H54 (cell line): ENCODE measurements around the gene MANSC4.

Experiments
- DNase-seq: peaks from one replicate; pipeline ENCODE4 v3.0.0; 2011; ENCODE audit warnings: low spot score, mixed read lengths; ENCODE audit not compliant: insufficient read length
- FAIRE-seq: peaks from 3 replicates; lab custom pipeline; 2011; peaks lifted over from hg19 to GRCh38; lab: Jason Lieb, UNC
- POLR2A ChIP-seq: IDR thresholded peaks from 2 replicates; pipeline ENCODE4 v1.6.1; 2011; ENCODE audit warnings: low read depth, mild to moderate bottlenecking, low read length

The MANSC4 gene

GRCh38 chr12:27787559-27787958, 7.5 kb upstream of the MANSC4 start:
- no peak for TF ChIP-seq POLR2A
- no peak for DNase-seq
- FAIRE-seq: no peak

DNA sequence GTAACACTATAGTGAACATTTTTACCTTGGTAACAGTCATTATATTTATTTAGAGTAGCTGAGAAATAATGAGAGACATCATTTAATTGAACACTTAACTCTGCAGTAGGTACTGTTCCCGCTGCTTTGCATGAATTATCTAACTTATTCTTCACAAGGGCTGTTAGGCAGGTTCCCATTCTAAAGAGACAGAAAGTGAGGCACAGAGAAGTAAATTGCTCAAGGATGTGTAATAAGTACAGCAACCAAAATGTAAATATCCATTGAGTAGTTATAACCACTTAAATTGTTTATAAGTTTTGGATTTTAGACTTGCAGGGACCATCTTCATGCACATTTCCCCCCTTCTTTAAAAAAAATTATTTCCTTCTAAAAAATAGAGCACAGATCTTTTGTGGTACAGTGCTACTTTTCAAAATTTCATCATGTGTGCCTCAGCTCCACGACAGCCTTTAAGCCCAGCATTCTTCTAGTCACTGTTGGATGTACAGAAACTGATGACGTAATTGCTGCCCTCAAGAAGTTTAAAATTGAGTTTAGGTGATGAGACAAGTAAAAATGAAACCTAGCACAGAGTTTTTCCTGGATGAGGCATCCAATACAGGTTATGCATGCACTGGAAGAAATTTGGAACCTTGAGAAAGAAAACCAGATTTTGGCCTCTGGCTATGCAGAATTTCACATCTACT, 6.0 kb upstream of the MANSC4 start:
- DNase-seq: no peak
- no peak for TF ChIP-seq POLR2A
- peak; percentile 73 for FAIRE-seq

GRCh38 chr12:27782481-27782880, 2.4 kb upstream of the MANSC4 start:
- DNase-seq: no peak
- FAIRE-seq: no peak
- no peak for TF ChIP-seq POLR2A

DNA sequence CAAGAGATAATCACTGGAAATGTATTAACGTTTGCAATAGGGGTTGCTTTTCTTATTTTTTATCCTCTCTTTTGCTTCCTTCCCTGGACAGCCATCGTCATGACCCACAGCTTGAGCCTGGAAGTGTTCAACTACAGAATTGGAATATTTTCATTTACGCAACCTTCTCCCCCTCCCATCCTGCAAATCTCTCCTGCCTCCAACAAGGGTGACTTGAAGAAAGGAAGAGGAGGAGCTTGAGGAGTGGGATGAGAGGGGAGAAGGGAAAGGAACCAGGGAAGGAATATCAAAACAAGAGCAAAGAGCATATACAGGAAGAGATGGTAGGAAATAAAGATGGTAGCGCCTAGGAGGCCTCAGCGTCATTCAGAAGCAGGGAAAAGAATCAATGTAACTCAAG, 1.6 kb upstream of the MANSC4 start:
- no peak for FAIRE-seq
- DNase-seq: no peak
- TF ChIP-seq POLR2A: no peak

DNA sequence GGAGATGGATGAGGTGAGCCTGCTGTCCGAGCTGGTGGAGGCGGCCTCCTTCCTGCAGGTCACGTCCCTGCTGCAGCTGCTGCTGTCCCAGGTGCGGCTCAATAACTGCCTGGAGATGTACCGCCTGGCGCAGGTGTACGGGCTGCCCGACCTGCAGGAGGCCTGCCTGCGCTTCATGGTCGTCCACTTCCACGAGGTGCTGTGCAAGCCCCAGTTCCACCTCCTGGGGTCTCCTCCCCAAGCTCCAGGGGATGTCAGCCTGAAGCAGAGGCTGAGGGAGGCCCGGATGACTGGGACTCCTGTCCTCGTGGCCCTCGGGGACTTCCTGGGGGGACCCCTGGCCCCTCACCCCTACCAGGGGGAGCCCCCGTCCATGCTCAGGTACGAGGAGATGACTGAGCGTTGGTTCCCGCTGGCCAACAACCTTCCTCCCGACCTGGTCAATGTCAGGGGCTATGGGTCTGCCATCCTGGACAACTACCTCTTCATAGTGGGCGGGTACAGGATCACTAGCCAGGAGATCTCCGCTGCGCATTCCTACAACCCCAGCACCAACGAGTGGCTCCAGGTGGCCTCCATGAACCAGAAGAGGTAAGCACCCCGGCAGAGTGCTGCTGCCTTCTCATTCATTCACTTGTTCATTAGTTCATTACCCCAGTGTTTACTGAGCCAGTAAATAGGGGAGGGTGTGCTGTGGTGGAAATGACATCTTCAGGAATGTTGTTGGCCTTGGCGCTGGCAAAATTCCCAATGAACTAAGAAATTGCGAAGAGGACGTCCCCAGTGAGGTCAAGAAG, 774 bp upstream of the MANSC4 start:
- FAIRE-seq (no peak), DNase-seq (no peak)
- TF ChIP-seq POLR2A: no peak

DNA sequence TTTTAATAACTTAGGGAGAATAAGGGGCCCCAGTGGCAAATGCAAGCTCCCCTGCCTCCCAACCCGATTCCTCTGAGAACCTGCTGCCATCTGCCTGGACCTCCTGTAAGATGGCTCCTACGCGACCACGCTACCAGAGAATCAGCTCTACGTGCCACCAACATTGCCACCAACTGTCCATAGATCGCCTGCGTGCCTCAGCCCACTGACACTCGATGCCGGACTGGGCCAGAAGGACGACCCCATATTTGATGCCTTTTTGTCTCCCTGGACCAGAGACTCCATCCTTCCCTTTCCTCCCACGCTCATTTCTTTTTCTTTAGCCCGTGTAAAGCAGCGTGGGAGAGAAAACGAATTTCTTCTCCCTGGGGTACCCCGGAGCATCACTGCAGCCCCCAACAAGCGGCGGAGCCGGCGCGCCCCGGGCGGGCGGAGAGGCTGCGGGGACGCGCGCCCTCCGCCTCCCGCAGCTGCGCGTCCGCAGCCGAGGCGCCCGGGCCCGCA, 568 bp downstream of the MANSC4 start:
- FAIRE-seq: no peak
- TF ChIP-seq POLR2A: no peak; the same call in 1 of the 2 replicates
- no peak for DNase-seq

- no peak for TF ChIP-seq POLR2A
- no peak for FAIRE-seq
- no peak for DNase-seq
Observed at GRCh38 chr12:27778206-27778605, 1.8 kb downstream of the MANSC4 start.

DNA sequence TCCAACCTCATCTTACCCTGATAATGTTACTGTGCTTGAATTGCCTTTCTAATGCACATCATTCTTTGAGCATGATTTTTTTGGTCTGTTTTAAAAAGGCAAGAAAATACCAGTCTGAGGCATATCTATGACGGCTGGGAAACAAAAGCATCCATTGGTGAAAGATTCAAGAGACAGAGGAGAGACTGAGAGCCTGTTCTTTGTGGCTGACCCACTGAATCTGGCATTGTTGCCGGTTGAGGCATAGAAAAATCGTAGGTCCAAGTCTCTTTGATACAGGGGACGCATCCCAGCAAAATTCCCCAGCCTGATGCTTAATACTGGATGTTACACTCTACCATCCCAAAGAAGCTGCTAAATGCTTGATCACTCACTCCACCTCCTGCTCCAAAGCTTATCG, 2.9 kb downstream of the MANSC4 start:
- FAIRE-seq (no peak), DNase-seq (no peak)
- no peak for TF ChIP-seq POLR2A

DNA sequence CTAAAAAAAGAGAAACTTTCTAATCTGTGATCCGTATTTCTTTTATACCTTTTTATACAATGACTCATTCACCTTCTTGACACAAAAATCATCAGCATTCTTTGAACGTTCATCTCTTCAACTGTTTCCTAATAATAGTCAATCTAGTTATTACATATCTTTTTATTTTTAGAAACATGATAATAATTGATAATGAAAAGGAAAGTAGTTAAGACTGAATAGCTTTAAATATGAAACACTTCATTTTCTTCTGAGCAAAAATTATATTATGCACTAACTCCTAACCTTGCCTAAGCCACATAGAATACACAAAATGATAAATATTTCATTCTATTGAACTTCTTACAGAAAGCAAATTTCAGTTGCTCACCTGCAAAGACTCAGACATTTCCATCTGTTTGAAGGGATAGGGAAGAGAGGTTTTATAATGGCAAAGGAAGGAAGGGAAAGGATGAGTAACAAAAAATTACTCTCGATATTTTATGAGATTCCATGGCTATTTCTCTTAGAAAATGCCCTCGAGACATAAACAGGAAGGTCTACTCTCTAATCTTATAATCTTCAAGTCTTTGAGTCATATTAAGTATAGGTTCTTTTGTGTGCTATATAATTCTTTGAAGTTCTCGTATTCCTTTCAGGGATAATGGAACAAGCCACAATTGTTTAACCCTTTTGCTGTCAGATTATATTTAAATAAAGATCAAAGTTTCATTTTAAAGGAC, 7.5 kb downstream of the MANSC4 start:
- DNase-seq: no peak
- TF ChIP-seq POLR2A: no peak
- FAIRE-seq: no peak

- FAIRE-seq (no peak), DNase-seq (no peak)
- no peak for TF ChIP-seq POLR2A
Observed at GRCh38 chr12:27771481-27772327, 8.3 kb downstream of the MANSC4 start.

DNA sequence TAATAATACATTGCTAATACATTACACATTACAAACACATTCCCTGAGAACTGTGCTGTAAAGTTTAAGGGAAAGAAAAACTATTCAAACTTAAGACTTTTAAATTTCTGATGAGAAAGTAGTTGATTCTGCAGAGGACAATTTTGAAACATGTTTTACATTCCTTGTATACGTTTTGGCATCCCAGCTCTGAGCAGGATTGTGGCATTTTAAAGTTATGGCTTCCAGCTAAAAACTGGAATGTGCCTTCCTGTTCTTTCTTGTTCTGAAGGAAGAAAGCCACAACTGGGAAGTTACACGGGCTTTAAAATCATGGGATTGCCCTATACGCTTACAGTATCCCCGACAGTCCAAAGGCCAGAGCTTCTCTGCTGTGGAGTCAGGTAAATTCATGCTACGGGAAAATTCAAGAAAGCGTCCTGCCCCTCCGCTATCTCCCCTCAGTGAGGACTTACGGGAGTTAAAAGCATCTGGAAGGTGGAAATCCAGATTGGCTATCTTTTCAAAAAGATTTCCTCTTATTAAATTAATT, 10.8 kb downstream of the MANSC4 start:
- DNase-seq: no peak

GRCh38 chr12:27766587-27766986, 13.4 kb downstream of the MANSC4 start:
- no peak for DNase-seq
- no peak for TF ChIP-seq POLR2A
- no peak for FAIRE-seq

More for the DNA sequence above, 10.8 kb downstream of the MANSC4 start:
- TF ChIP-seq POLR2A: no peak
- no peak for FAIRE-seq

- FAIRE-seq: no peak
- no peak for TF ChIP-seq POLR2A
- DNase-seq: no peak
Observed at GRCh38 chr12:27762757-27763156, 17.3 kb downstream of the MANSC4 start.
